Vagina (tissue), 2 donors: Measurements from ENCODE around the gene LRCH4.

ENCODE experiments used
- CTCF ChIP-seq, 3 experiments: fragments of 450-650 bp in 2 of 3; fragments of 200-600 bp in 1 of 3; sonication (generic) in 1 of 3; IDR thresholded peaks; one replicate each; pipeline ENCODE4 v1.5.1; 2017 to 2019; ENCODE audit warnings: antibody characterized with exemption in 3 of 3, mild to moderate bottlenecking in 2 of 3, moderate library complexity in 2 of 3
- POLR2A ChIP-seq, 2 donors: fragments of 450-650 bp; IDR thresholded peaks; one replicate each; pipeline ENCODE4 v1.6.1; 2017; ENCODE audit warnings: antibody characterized with exemption in 2 of 2, mild to moderate bottlenecking in 2 of 2, moderate library complexity in 2 of 2

- peak in 1 of 2 donors; percentile 36 for TF ChIP-seq POLR2A (IDR thresholded peaks at IDR 0.05)
- no peak for TF ChIP-seq CTCF (IDR thresholded peaks at IDR 0.05)
Measured at GRCh38 chr7:100611983-100612729, 26.2 kb upstream of the LRCH4 start, which contains the start of gene MOSPD3.
